GM19043 (cell line): ENCODE measurements around the gene SEMA3F.
A peak's percentile ranks its signal among the peaks of the same experiment; 100 is the strongest.

Source experiments
- ATAC-seq: cut with Tn5 transposase; IDR thresholded peaks from one replicate; pipeline ENCODE4 v1.9.1; 2021; ENCODE audit warnings: low read depth; ENCODE audit not compliant: unreplicated experiment

Gene SEMA3F

DNA sequence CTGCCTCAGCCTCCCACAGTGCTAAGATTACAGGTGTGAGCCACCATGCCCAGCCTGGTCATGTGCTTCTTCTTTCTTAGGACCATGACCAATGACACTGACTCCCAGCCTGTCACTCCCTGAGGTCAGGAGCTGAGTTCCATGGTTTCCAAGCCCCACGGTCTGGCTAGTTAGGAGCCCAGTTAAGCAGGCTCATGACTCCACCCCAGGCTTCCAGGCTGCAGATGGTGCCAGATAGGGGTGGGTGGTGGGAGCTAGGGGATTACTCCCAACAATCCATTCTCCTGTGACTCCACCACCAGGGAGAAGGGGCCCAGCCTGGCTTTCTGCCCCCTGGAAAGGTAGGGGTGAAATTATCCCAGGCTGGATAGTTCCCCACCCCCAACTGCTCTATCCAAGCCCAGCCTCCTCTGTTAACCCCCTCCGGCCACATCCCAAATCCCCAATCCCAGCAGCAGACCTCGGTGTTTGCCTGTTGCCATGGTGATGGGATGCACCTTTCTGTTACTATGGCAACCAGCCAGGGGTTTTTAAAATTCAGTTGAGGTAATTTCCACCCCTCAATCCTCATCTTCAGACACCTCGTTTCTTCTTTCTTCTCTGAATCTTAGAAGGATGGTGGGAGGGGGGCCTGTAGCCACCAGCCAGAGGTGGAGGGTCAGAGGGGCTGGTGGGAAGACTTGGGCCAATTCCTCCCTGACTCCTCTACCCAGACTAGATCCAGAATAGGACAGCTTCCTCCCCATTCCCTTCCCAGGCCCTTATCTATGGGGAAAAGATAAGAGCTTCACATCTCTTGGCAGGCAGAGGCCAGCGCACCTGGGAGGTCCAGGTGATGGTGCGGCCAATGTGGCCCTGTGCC, 22.5 kb upstream of the SEMA3F start:
- ATAC-seq: no peak

DNA sequence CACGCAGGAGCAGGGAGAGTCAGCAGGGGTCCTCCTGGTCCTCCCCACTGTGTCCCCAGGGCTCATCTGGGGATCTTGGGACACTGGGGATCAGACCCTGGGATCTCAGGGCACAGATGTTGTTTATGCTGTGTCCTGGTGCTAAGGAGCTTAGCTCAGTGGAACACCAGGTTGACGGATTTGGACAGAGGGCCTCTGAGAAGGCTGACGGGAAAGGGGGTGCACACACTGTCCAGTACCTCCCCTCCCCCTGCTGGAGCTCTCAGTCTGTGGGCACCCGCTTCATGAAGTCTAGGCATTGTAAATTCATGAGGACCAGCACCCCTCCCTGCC, 21.9 kb upstream of the SEMA3F start:
- no peak for ATAC-seq

DNA sequence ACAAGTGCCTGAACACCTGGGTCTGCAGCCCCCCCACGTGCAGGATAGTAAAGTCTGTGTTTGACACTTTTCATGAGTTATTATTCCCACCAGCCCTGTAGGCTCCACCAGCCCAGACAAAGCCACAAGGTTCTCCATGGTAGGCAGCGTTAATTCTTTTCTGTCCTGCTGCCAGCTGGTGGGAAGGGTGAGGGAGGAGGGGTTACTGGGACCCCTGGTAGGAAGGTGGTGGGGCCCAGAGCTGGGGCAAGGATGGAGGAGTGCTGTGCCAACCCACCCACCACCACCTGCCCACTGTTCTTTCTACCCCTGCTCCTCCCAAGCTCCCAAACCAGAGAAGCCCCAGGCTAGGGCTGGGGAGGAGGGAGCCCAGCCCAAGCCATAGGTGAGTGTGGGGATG, 20.8 kb upstream of the SEMA3F start:
- no peak for ATAC-seq

DNA sequence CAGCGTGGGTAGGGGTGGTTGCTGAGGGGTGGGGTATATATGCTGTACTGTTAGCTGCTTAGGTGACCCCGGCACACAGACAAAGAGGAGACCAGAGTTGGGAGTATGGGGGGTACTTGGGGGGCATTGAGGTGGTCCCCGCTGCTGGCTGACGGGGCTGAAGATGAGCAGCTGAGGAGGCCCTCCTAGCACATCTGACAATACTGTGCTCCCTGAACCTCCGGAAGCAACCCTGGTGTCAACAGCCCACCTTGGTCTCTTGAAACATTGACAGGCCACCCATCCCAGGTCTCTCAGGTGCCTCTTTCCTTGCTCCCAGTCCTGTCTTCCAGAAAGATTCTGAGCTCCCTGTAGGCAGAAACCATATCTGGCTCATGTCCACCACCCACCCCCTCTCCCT, 19.2 kb upstream of the SEMA3F start:
- ATAC-seq: no peak

DNA sequence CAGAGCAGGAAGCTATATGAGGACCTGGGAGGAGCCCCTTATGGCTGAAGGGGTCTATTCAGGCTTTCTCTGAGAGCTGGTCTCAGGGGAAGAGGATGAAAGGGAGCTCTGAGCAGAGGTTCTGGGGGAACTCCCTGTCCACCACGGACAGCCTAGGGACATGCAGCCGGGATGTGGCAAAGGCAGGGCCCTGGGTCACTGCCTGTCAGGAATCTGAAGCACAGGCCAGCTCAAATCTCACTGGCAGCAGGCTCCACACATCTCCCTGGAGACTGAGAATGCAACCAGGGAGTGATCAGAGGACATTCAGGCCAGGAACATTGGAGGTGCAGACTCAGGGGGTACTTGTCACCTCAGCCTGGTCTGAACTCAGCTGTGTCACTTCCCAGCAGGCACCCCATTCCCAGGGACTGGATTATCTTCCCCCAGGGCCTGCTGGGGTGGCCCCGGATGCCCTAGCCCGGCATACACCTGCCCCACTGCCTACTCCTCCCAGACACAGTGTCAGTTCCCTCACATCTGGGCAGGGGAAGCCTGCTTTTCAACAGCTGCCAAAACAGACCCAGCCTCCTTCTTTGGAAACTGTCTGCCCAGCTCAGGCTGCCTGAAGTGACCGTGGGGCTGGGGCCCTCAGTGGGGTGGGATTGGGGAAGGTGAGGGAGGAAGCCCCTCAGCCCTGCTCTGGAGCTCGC, 18.3 kb upstream of the SEMA3F start:
- ATAC-seq: no peak

DNA sequence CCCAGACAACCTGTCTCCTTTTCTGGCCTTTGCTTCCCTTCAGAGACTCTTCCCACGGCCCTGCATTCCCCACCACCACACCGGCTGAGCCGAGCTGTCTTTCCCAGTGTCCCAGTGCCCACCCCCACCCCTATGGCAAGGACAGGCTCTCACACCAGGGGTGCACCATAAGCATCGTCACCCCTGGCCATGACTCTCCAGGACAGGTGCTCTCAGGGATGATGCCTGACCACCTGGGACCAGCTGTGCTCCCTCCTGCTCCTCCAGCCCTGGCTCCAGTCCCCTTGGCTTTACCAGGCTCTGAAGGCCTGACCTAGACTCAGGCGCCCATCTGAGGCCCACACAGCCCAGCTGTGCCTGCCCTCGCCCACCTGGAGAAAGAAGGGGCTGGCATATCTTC, 17.6 kb upstream of the SEMA3F start:
- no peak for ATAC-seq

DNA sequence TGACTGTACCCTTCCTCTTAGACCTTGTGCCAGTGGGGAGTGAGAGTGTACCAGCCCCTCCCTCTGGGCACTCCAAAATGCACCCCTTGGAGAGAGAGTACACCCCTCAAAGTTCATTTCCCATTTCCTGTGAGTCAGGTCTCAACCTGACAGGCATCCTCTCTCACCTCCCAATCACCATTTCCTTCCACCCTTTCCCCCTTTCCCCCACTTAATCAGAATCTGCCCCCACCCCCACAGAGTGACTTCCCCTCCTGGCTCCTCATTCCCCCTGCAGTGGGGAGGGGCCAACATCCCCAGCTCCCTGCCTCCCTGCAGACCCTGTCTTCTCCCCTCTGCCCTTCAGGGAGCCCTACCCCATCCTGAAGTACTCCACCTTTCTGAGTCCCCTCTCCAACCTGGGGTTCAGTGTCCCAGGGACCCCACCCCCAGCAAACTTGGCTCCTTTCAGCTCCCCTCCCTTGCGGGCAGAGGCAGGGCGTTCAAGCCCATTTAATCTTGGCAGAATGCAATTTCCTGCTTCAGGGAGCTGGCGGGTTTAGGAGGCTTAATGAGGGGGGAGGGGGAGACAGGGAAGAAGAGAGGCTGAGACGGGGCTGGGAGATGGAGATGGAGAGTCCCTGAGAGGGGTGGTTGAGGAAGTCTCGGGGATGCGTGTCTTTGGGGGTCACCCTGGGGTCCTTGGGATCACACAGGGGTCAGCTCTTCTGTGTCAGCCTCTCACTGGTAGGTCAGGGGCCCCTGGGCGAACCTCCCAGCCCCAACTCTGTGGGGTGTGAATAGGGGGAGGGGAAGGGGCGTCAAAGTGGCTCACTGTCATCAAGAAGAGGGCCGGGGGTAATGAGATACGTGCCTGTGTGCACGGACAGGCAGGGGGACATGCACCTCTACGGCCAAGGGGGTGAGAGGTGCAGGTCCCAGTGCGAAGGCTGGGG, 16.6 kb upstream of the SEMA3F start:
- no peak for ATAC-seq

DNA sequence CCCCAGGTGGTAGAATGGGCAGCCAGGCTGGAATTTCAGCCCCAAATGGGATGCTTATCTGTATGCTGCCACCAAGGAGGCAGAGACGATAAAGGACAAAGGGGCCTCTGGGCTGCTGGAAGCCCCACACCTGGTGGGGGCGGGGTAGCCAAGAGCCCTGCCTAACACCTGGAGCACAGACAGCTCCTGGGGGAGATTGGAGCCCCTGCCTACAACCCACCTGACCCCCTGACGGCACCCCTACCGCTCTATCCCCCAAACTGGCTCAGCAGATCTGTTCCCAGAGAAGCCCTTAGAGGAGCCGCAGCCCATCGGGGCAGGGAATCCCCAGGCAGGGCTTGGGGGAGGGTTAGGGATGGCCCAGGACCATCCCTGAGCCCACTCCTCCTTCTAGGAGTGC, 15.8 kb upstream of the SEMA3F start:
- no peak for ATAC-seq

DNA sequence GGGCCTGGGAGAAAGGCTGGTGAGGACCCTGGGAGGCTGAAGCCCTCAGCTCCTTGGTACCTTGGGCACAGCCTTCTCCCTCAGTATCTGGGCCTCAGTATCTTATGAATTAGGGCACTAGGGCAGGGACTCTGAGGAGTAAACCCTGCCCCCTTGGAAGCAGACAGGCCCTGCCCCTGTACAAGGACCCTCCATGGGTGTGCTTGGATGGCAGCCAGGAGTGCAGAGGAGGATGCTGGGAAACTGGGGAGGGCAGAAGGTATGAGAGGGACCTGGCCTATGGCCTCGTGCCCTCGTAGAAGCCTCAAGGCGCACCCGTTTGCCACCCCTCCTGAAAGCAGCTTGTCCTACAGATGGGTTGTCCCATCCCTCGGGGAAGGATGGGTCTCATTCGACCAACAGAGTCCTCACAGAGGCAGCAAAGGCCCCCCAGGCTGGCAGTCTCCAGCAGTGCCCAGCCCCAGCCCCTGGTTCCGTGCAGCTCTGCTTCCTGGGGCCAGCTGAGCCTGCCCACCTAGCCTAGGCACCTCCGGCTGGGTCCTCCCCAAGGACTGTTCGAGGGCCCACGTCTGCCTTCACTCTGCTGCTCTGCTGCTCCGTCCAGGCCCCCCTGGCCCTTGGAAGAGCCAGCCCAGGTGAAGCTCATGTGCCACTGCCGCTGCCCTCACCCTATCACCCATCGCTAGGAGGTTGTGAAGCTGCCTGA, 15.3 kb upstream of the SEMA3F start:
- no peak for ATAC-seq

DNA sequence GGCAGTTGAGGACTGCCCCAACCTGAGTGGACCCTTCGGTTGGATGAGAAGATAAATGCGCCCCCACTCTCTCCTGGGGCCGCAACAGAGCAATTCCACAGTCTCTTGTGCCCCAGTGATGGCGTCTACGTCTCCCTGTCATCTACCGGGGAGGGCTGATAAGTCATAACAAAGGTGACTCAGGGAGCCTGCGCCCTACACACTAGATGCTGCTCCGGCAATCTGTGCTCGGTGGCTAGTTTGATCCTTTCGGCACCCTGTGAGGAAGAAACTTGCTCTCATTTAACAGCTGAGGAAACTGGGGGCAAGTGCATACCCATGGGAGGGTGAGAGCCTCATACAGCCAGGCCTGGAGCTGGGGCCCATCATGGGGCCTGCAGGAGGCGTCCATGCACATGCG, 14.1 kb upstream of the SEMA3F start:
- no peak for ATAC-seq

DNA sequence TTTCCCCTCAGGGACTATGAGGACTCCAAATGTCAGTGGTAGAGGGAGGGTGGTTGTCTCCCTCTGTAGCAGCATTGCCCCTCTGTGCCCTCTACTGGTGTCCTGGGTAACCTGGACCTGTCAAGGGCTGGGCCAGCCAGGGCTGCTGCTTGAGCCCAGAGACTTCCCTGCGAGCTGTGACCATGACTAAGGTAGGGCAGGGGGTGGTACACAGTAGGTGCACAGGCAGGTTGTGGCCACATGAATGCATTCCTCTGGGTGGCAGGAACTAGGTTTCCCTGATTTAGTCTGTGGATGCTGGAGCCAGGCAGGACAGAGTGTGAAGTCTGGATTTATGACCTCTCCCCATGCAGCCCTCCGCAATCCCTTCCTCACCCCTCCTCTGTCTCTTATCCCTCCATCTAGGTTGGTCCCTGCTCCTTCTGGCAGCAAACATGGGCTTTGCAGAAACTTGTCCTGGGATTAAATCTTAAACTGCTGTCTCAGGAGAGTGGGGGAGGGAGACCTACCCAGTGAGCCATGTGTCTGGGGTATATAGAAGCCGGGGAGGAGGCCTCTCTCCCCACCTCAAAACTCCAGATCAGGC, 8.7 kb upstream of the SEMA3F start:
- ATAC-seq: no peak

DNA sequence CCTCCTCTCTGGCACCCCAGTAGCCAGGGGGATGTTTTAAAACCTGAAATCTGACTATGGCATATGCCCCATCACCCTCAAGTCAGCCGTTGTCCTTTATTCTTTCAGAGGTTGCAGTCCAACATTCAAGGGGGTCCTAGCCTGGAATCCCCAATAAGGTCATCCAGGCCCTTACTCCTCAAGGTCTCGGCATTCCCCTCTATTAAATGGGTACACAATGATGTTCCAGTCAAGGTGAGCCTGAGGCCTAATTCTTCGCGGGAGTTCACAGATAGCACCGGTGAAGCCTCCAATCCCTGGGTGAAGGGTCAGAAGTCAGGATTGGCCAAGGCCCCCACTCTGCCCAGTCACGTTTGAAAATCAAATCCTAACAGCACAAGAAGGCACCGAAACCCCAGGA, 8.1 kb upstream of the SEMA3F start:
- no peak for ATAC-seq

DNA sequence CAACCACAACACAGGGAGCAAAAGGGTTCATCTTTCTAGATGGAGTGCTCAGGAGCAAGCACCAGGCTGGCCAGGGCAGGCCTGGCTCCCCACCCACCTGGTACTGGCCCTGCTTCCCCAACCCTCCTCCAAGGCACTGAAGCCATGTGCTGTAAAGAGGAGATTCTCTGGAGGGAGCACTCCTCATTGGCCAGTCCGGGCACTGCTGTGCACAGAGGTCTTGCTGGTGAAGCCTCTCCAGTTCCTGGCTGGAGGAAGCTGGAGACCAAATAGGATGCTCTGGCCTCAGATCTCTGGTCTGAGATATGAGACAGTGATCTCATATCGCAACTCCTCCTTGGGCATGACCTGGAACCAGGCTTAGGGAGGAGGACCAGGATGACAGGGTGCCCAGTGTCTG, 7.7 kb upstream of the SEMA3F start:
- ATAC-seq: no peak

DNA sequence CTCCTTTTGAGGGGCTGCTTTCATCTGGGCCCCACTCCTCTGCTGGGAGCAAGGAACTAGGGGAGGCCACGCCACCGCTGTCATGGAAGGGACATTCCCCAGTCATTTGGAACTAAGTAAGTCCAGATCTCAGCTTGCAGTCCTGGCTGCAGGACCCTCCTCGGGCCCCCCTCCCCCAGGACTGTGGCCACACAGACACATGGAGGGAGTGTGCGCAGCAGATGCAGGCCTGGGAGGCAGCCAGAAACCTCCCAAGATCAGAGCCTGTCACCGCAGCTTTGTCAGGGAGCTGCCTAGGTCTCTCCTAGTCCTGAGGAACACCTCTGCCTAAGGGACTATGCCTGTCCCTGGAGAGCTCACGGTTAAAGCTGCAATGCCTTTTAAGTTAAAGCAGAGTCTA, 7.3 kb upstream of the SEMA3F start:
- no peak for ATAC-seq

DNA sequence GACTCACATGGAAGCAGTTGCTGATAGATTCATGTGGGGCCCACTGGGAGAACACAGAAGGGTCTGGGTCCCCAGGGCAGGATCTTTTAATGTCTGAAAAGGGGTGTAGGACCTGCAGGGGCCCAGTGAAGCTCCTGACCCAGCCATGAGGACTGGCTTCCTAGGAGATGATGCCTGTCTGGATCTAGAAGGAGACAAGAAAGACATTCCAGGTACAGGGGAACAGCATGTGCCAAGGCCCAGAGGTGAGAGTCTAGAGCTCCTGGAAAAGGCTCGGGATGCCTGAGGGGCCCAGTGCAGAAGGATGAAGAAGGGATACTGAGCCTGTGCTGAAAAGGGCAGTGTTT, 4.7 kb upstream of the SEMA3F start:
- ATAC-seq: no peak

DNA sequence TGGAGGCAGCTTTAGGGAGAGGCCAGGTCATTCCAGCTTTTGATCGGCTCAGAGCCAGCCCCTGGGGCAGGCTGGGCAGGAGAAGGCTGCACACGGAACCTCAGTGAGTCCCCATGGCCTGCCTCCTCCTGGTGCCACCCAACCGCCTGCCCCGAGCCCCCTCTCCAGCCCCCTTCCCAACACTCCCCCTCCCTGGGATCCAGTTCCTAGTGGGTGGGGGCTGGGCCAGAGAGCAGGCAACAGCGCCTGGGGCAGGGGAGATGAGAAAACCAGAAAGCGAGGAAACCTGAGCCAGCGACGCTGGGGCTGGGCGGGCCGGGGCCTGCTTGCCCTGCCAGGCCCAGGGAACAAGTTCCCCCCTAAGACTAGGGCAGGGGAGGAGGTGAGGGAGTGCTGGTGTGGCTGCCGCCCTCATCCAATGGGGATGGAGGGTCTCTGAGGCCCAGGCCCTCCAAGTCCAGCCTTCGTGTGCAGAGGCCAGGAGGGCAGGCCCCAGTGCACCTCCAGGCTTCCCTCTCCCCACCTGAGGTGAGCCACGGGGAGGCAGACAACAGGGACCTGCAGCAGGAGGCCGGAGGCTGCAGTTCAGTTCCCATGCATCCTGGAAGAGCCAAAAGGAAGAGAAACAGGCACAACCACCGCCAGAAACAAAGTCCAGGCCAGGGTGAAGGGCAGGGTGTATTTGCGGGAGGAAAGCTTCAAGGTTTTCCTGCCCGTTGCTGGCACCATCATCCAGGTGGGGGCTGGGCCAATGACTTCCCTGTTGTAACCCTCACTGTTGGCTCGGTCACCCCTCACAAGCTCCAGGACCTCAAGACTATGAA, 4.0 kb upstream of the SEMA3F start:
- no peak for ATAC-seq

DNA sequence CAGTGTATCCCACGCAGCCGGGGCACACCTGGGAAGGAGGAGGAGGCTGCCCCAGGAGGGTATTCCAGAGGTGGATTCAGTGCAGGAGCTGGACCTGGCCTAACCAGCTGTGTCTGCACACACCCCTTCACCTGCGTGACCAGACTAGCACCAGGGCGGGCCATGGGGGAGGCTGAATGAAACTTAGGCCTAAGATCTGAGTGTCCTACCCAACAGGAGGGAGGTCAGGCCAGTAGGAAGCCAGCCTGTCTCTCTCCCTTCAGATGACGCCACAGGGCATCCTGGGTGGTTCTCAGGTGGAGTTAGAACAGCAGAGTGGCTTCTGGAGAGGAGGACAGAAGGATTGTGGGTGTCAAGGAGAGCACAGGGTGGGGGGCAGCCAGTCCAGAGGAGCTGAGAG, 3.4 kb upstream of the SEMA3F start:
- ATAC-seq: no peak

DNA sequence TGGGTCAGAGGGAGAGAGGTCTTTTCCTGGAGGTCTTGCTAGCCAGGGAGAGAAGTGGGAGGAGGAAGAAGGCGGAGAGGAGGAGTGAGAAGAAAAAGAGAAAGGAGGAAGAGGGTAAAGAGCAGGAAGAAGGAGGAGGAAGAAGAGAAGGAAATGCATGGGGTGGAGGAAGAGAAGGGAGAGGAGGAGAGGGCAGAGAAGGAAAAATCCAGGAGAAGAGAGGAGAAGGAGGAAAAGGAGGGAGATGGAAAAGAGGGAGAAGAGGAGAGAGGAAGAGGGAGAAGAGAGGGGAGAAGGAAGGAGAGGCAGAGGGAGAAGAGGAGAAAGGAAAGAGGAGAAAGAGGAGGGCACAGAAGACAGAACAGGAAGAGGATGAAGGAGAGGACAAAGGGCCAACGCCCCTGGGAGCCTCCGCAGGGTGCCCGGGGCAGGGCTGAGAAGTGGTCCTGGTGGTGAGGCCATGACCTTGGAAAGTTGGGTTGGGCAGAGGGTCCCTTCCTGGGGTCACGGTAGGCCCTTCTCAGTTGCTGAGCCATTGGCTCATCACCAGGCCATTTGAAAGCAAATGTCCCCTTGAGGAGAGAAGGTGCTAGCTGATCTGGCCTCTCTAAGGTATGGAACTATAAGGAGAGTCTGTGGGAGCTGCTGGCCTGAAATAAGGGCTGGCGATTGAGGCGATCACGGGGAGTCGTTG, 1.2 kb upstream of the SEMA3F start:
- ATAC-seq: no peak

DNA sequence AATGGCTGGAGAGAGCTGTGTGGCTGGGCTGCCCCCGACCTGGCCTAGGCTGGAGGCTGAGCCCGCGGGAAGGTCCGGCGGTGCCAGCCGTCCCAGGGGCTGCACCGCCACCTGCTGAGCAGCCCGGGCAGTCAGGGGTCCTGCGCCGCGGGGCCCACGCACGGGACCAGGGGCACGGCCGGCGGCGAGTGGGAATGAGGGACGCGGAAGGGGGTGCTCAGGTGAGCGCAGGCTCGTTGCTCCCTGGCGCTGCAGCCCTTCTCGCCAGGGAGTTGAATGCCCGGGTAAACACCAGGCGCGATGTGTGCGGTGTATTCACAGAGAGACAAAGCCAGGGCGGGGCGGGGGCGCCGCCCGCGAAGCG, 666 bp upstream of the SEMA3F start:
- peak; percentile 27 for ATAC-seq
